ENCODE measurements around the gene PRG3.

Gene PRG3

GRCh38 chr11:57386178-57386940, 5.4 kb upstream of the PRG3 start:
- H3K4me3 ChIP-seq (ENCODE audit: low read length): no peak overlapping the region
- H3K4me1 ChIP-seq (ENCODE audit: insufficient read depth, low read length): no peaks in the 10 kb centered on the region
- no peaks in the 10 kb centered on the region for H3K36me3 ChIP-seq (ENCODE audit: insufficient read depth, low read length)
- no peak overlapping the region for H3K27ac ChIP-seq (ENCODE audit: low read depth, low read length)
- no peaks in the 10 kb centered on the region for H3K9me3 ChIP-seq (ENCODE audit: insufficient read depth, low read depth, low read length)
- H3K27me3 ChIP-seq (ENCODE audit: insufficient read depth, low read length): peaks cover 4% of the 10 kb centered on the region; the same call in 1 of the 2 replicates
- no peak overlapping the region for H3K9ac ChIP-seq (ENCODE audit: low read depth, low read length)
- WGBS: 86% methylated on average over 4 of the region's 5 CpGs

DNA sequence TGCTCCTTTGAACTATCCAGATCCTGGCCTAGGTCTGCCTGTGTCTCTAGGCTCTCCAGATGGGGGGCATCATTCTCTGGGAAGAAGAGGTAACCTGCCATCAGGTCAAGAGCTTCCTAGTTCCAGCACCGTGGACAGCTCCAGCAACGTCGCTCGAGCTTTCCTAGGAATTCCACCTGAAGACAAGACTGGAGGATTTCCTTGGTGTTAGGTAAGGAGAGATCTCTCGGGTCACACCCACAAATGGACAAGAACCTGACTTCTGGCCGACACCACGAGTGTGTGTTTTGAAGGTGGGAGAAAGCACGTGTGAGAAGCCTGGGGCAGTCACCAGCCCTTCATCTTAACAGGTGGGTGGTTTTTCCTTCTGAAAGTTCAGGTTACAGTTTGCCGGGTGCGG, 1.2 kb downstream of the PRG3 start:
- Histone ChIP-seq H3K9ac (ENCODE audit: low read depth, low read length) (no peak overlapping the region), H3K27ac (ENCODE audit: low read depth, low read length) (no peak overlapping the region), H3K9me3 (ENCODE audit: insufficient read depth, low read depth, low read length) (no peaks in the 10 kb centered on the region), H3K36me3 (ENCODE audit: insufficient read depth, low read length) (no peaks in the 10 kb centered on the region), H3K4me3 (ENCODE audit: low read length) (no peak overlapping the region), H3K27me3 (ENCODE audit: insufficient read depth, low read length) (peaks cover 5% of the 10 kb centered on the region), H3K4me1 (ENCODE audit: insufficient read depth, low read length) (no peaks in the 10 kb centered on the region)
- WGBS: 30% methylated on average over 10 of the region's 10 CpGs

- Histone ChIP-seq H3K9ac (ENCODE audit: low read depth, low read length) (no peak overlapping the region), H3K4me3 (ENCODE audit: low read length) (no peak overlapping the region), H3K36me3 (ENCODE audit: insufficient read depth, low read length) (no peaks in the 10 kb centered on the region), H3K27ac (ENCODE audit: low read depth, low read length) (no peak overlapping the region), H3K9me3 (ENCODE audit: insufficient read depth, low read depth, low read length) (no peaks in the 10 kb centered on the region), H3K27me3 (ENCODE audit: insufficient read depth, low read length) (peaks cover 5% of the 10 kb centered on the region), H3K4me1 (ENCODE audit: insufficient read depth, low read length) (no peaks in the 10 kb centered on the region)
Measured at GRCh38 chr11:57378186-57378585, 2.8 kb downstream of the PRG3 start.

GRCh38 chr11:57377107-57377506, 3.8 kb downstream of the PRG3 start:
- Histone ChIP-seq H3K4me3 (ENCODE audit: low read length) (no peak overlapping the region; the same call in 1 of the 2 replicates), H3K9ac (ENCODE audit: low read depth, low read length) (no peak overlapping the region), H3K4me1 (ENCODE audit: insufficient read depth, low read length) (no peaks in the 10 kb centered on the region), H3K36me3 (ENCODE audit: insufficient read depth, low read length) (no peaks in the 10 kb centered on the region), H3K27ac (ENCODE audit: low read depth, low read length) (no peak overlapping the region), H3K9me3 (ENCODE audit: insufficient read depth, low read depth, low read length) (no peaks in the 10 kb centered on the region), H3K27me3 (ENCODE audit: insufficient read depth, low read length) (peaks cover 5% of the 10 kb centered on the region)
- 77% methylated on average over 5 of the region's 5 CpGs for WGBS

GRCh38 chr11:57376095-57377090, 4.6 kb downstream of the PRG3 start:
- no peaks in the 10 kb centered on the region for H3K36me3 ChIP-seq (ENCODE audit: insufficient read depth, low read length)
- H3K4me3 ChIP-seq (ENCODE audit: low read length): peak overlapping the region; percentile 28; the same call in 1 of the 2 replicates
- H3K9ac ChIP-seq (ENCODE audit: low read depth, low read length): no peak overlapping the region

GRCh38 chr11:57375490-57375889, 5.5 kb downstream of the PRG3 start:
- H3K9ac ChIP-seq (ENCODE audit: low read depth, low read length): no peak overlapping the region
- H3K27ac ChIP-seq (ENCODE audit: low read depth, low read length): no peak overlapping the region
- H3K9me3 ChIP-seq (ENCODE audit: insufficient read depth, low read depth, low read length): no peaks in the 10 kb centered on the region
- no peaks in the 10 kb centered on the region for H3K36me3 ChIP-seq (ENCODE audit: insufficient read depth, low read length)
- no peak overlapping the region for H3K4me3 ChIP-seq (ENCODE audit: low read length)
- WGBS: 86% methylated on average over 2 of the region's 2 CpGs
- H3K4me1 ChIP-seq (ENCODE audit: insufficient read depth, low read length): no peaks in the 10 kb centered on the region
- peaks cover 5% of the 10 kb centered on the region for H3K27me3 ChIP-seq (ENCODE audit: insufficient read depth, low read length)

More at GRCh38 chr11:57376095-57377090, 4.6 kb downstream of the PRG3 start:
- Histone ChIP-seq H3K4me1 (ENCODE audit: insufficient read depth, low read length) (no peaks in the 10 kb centered on the region), H3K27ac (ENCODE audit: low read depth, low read length) (no peak overlapping the region), H3K9me3 (ENCODE audit: insufficient read depth, low read depth, low read length) (no peaks in the 10 kb centered on the region), H3K27me3 (ENCODE audit: insufficient read depth, low read length) (peaks cover 5% of the 10 kb centered on the region)
- WGBS: 70% methylated on average over 25 of the region's 26 CpGs

GRCh38 chr11:57374966-57375365, 6.0 kb downstream of the PRG3 start:
- Histone ChIP-seq H3K9ac (ENCODE audit: low read depth, low read length) (no peak overlapping the region), H3K4me1 (ENCODE audit: insufficient read depth, low read length) (no peaks in the 10 kb centered on the region), H3K27me3 (ENCODE audit: insufficient read depth, low read length) (peaks cover 5% of the 10 kb centered on the region), H3K9me3 (ENCODE audit: insufficient read depth, low read depth, low read length) (no peaks in the 10 kb centered on the region), H3K36me3 (ENCODE audit: insufficient read depth, low read length) (no peaks in the 10 kb centered on the region), H3K27ac (ENCODE audit: low read depth, low read length) (no peak overlapping the region), H3K4me3 (ENCODE audit: low read length) (no peak overlapping the region)
- WGBS: 96% methylated on average over 3 of the region's 3 CpGs

DNA sequence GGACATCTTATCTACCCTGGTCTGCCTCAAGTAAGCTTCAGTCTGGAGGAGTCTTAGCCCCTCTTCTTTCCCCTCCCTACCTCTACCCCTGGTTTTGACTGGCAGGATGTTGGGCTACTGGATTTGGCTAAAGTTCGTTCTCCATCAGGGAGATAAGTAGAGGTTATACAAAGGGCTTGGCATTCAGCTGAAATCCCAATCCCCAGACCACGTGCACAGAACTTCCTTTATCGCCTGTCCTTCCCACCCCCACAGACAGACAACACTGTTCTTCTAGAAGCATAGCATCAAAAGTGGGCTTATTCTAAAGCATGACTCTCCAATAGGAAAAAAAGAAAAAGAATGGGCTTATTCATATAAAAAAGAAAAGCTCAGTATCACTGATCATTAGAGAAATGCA, 7.8 kb downstream of the PRG3 start:
- H3K9me3 ChIP-seq (ENCODE audit: insufficient read depth, low read depth, low read length): no peaks in the 10 kb centered on the region
- H3K4me1 ChIP-seq (ENCODE audit: insufficient read depth, low read length): no peaks in the 10 kb centered on the region
- H3K4me3 ChIP-seq (ENCODE audit: low read length): no peak overlapping the region
- no peaks in the 10 kb centered on the region for H3K36me3 ChIP-seq (ENCODE audit: insufficient read depth, low read length)
- H3K27me3 ChIP-seq (ENCODE audit: insufficient read depth, low read length): peaks cover 3% of the 10 kb centered on the region
- WGBS: 84% methylated on average over 3 of the region's 3 CpGs
- H3K9ac ChIP-seq (ENCODE audit: low read depth, low read length): no peak overlapping the region
- no peak overlapping the region for H3K27ac ChIP-seq (ENCODE audit: low read depth, low read length)

GRCh38 chr11:57370941-57371340, 10.0 kb downstream of the PRG3 start:
- Histone ChIP-seq H3K27me3 (ENCODE audit: insufficient read depth, low read length) (no peaks in the 10 kb centered on the region), H3K27ac (ENCODE audit: low read depth, low read length) (no peak overlapping the region), H3K4me3 (ENCODE audit: low read length) (no peak overlapping the region), H3K9ac (ENCODE audit: low read depth, low read length) (no peak overlapping the region), H3K4me1 (ENCODE audit: insufficient read depth, low read length) (peaks cover 5% of the 10 kb centered on the region), H3K9me3 (ENCODE audit: insufficient read depth, low read depth, low read length) (no peaks in the 10 kb centered on the region), H3K36me3 (ENCODE audit: insufficient read depth, low read length) (no peaks in the 10 kb centered on the region)

DNA sequence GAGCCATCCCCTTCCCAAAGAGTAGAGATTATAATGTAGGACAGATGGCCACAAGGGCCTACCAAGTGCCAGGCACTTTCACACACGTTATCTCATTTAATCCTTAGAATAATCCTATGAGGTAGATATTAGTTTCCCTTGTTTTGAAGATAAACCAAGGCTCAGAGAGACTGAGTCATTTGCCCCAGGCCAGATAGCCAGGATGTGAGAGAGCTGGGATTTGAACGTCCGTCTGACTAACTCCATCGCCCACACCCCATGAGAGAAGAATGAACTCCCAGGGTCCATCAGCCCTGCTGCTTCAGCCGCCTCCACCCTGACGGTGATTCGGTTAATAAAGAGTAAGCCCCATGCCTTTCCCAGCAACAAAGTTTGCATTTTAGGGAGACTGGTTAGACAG, 10.7 kb downstream of the PRG3 start:
- WGBS: 94% methylated on average over 6 of the region's 7 CpGs
- peaks cover 12% of the 10 kb centered on the region for H3K4me1 ChIP-seq (ENCODE audit: insufficient read depth, low read length)
- H3K9me3 ChIP-seq (ENCODE audit: insufficient read depth, low read depth, low read length): no peaks in the 10 kb centered on the region
- no peak overlapping the region for H3K4me3 ChIP-seq (ENCODE audit: low read length)
- no peak overlapping the region for H3K27ac ChIP-seq (ENCODE audit: low read depth, low read length)
- no peaks in the 10 kb centered on the region for H3K36me3 ChIP-seq (ENCODE audit: insufficient read depth, low read length)
- H3K27me3 ChIP-seq (ENCODE audit: insufficient read depth, low read length): no peaks in the 10 kb centered on the region
- no peak overlapping the region for H3K9ac ChIP-seq (ENCODE audit: low read depth, low read length)

DNA sequence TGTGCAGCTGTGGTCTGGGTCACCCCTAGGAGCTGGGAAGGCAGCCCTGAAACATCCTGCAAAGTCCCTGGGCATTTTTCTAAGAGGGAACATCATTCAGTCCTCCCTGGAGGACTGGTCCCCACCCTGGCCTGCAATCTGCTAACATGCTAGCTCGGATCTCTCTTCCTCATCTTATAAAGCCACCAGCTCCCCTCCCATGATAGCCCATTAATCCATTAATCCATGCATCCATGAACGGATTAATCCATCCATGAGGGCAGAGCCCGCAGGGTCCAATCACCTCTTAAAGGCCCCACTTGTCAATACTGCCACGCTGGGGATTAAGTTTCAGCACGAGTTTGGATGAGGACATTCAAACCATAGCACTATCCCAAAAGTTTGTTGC, 12.1 kb downstream of the PRG3 start:
- Histone ChIP-seq H3K9me3 (ENCODE audit: insufficient read depth, low read depth, low read length) (no peaks in the 10 kb centered on the region), H3K4me1 (ENCODE audit: insufficient read depth, low read length) (peaks cover 18% of the 10 kb centered on the region), H3K4me3 (ENCODE audit: low read length) (no peak overlapping the region), H3K9ac (ENCODE audit: low read depth, low read length) (no peak overlapping the region), H3K27ac (ENCODE audit: low read depth, low read length) (no peak overlapping the region), H3K27me3 (ENCODE audit: insufficient read depth, low read length) (no peaks in the 10 kb centered on the region), H3K36me3 (ENCODE audit: insufficient read depth, low read length) (no peaks in the 10 kb centered on the region)
- WGBS: 91% methylated on average over 5 of the region's 5 CpGs

Data from HUES64 (cell line).